ENCODE data around the gene CDC42SE1. TPM values are rescaled to one million over a fixed set of nuclear protein-coding genes. Genes with fewer than 3 reads are reported as not detected.

Gene CDC42SE1
- total RNA-seq, 1 donor from 2014 or later, result 69.9 TPM

DNA sequence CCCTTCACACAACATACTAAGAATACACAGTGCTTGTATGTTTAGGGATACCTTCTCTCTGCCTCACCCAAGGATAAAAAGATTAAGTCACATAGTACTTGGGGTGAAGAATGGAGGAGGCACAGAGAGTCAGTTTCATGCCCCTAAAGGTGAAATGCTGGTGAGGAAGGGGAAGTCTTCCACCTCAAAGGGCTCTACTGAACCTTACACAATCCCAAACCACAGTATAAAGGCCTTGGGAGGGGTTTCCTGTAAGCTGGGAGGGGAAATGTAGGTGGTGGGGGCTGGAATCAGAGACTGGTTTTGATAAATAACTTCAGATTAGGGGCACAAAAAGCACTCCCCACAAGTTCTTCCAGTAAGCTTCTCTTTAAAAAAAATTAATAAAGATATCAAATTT lies 56.2 kb downstream of the CDC42SE1 start:
- H3K36me3 Mint-ChIP-seq (ENCODE audit: unreplicated experiment), result peaks cover 16% of the 10 kb centered on the region
- no peak overlapping the region for H3K4me3 Mint-ChIP-seq (ENCODE audit: unreplicated experiment)
- H3K4me1 Mint-ChIP-seq (ENCODE audit: unreplicated experiment), result peaks cover 47% of the 10 kb centered on the region
- no peak for DNase-seq (ENCODE audit: extremely low spot score, unreplicated experiment)
- no peaks in the 10 kb centered on the region for H3K27me3 Mint-ChIP-seq (ENCODE audit: unreplicated experiment)
- TF ChIP-seq, protein P1, sequence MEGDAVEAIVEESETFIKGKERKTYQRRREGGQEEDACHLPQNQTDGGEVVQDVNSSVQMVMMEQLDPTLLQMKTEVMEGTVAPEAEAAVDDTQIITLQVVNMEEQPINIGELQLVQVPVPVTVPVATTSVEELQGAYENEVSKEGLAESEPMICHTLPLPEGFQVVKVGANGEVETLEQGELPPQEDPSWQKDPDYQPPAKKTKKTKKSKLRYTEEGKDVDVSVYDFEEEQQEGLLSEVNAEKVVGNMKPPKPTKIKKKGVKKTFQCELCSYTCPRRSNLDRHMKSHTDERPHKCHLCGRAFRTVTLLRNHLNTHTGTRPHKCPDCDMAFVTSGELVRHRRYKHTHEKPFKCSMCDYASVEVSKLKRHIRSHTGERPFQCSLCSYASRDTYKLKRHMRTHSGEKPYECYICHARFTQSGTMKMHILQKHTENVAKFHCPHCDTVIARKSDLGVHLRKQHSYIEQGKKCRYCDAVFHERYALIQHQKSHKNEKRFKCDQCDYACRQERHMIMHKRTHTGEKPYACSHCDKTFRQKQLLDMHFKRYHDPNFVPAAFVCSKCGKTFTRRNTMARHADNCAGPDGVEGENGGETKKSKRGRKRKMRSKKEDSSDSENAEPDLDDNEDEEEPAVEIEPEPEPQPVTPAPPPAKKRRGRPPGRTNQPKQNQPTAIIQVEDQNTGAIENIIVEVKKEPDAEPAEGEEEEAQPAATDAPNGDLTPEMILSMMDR (IDR thresholded peaks at IDR 0.05), result no peak
- H3K9me3 Mint-ChIP-seq (ENCODE audit: unreplicated experiment), result no peaks in the 10 kb centered on the region
- no peak overlapping the region for H3K27ac Mint-ChIP-seq (ENCODE audit: unreplicated experiment)

DNA sequence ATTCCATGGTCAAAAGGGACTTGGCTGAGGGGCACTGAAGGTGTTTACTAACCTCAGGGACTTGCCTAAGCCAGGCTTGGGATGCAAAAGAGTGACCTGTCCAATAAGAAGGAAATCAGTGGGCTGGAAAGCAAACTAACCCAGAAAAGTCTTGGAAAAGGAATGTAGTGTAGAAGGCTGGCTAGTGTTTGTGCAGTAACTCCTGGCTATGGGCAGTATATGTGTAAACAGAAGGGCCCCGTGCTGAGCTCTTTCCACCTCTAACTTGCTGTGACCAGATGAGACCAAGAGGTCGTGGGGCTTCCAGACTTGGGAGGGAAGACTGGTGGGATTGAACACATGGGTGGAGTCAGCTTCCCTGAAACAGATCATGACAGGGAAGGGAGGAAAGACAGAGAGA lies 56.8 kb downstream of the CDC42SE1 start:
- Mint-ChIP-seq H3K4me3 (ENCODE audit: unreplicated experiment) (peak overlapping the region; percentile 1), H3K36me3 (ENCODE audit: unreplicated experiment) (peaks cover 16% of the 10 kb centered on the region), H3K27me3 (ENCODE audit: unreplicated experiment) (no peaks in the 10 kb centered on the region), H3K27ac (ENCODE audit: unreplicated experiment) (peak overlapping the region; percentile 66), H3K4me1 (ENCODE audit: unreplicated experiment) (peaks cover 41% of the 10 kb centered on the region), H3K9me3 (ENCODE audit: unreplicated experiment) (no peaks in the 10 kb centered on the region)
- no peak for DNase-seq (ENCODE audit: extremely low spot score, unreplicated experiment)
- TF ChIP-seq, protein P1 (IDR thresholded peaks at IDR 0.05), result no peak

DNA sequence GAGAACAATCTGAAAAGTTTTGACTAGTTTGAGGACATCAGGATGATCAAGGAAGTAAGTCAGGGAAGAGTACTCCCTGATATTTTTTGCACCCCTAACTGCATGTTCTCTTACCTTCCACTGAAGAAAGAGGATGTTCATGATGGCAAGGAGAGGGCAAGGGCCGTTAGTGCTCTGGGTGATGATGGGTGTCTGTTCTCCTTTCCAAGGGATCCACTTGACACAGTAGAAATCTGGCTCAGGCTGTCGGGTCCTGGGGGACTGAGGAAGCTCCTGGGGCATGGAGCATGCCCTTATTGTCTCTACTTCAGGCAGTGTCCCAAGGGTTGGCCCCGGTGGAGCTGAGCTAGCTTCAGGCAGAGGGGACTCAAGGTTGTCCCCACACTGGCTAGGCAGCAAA lies 57.4 kb downstream of the CDC42SE1 start:
- no peak for DNase-seq (ENCODE audit: extremely low spot score, unreplicated experiment)
- H3K4me1 Mint-ChIP-seq (ENCODE audit: unreplicated experiment), result peaks cover 35% of the 10 kb centered on the region
- H3K27me3 Mint-ChIP-seq (ENCODE audit: unreplicated experiment), result no peaks in the 10 kb centered on the region
- H3K36me3 Mint-ChIP-seq (ENCODE audit: unreplicated experiment), result peaks cover 19% of the 10 kb centered on the region
- TF ChIP-seq, protein P1 (IDR thresholded peaks at IDR 0.05), result no peak
- H3K27ac Mint-ChIP-seq (ENCODE audit: unreplicated experiment), result no peak overlapping the region
- H3K4me3 Mint-ChIP-seq (ENCODE audit: unreplicated experiment), result no peak overlapping the region
- H3K9me3 Mint-ChIP-seq (ENCODE audit: unreplicated experiment), result no peaks in the 10 kb centered on the region

DNA sequence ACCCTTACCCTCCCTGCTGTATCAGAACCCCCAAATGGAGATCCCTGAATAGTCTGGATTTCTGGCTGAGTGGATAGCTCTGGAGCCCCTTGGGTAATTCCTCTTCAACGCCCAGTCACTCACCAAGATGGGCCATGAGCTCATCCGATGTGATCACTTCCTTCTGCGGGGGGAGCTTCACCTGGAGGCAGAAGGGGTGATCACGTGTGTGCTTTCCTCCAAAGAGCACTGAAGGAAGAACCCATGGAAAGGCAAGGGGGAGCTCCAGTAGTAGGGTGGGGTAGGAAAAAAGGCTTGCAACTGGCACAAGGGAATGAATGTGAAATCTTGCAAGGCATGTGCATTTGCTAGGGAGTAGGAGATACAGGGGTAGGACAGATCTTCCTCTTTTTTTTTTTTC lies 57.8 kb downstream of the CDC42SE1 start:
- Mint-ChIP-seq H3K36me3 (ENCODE audit: unreplicated experiment) (peaks cover 21% of the 10 kb centered on the region), H3K27ac (ENCODE audit: unreplicated experiment) (no peak overlapping the region), H3K4me1 (ENCODE audit: unreplicated experiment) (peaks cover 31% of the 10 kb centered on the region), H3K4me3 (ENCODE audit: unreplicated experiment) (no peak overlapping the region), H3K27me3 (ENCODE audit: unreplicated experiment) (no peaks in the 10 kb centered on the region), H3K9me3 (ENCODE audit: unreplicated experiment) (no peaks in the 10 kb centered on the region)
- TF ChIP-seq, protein P1 (IDR thresholded peaks at IDR 0.05), result no peak
- DNase-seq (ENCODE audit: extremely low spot score, unreplicated experiment), result no peak

Other genes starting within 250 kb of the CDC42SE1 start
- gene ARNT, start 183.0 kb downstream of the CDC42SE1 start, total RNA-seq, result 42.9 and 44.2 TPM in 2 replicates
- gene CTXND2, start 172.5 kb downstream of the CDC42SE1 start, total RNA-seq, result not detected in 2 replicates
- 53.5 and 59.8 TPM in 2 replicates for gene SETDB1, start 133.3 kb downstream of the CDC42SE1 start, total RNA-seq
- 240 and 261 TPM in 2 replicates for gene CERS2, start 84.8 kb downstream of the CDC42SE1 start, total RNA-seq
- not detected in 2 replicates for gene ANXA9, start 77.3 kb downstream of the CDC42SE1 start, total RNA-seq
- gene MINDY1, start 52.7 kb downstream of the CDC42SE1 start, total RNA-seq, result 22.2 and 24.3 TPM in 2 replicates
- gene PRUNE1, start 51.2 kb downstream of the CDC42SE1 start, total RNA-seq, result 18.2 and 20.5 TPM in 2 replicates
- 0.55 and 0.81 TPM in 2 replicates for gene BNIPL, start 23.0 kb downstream of the CDC42SE1 start, total RNA-seq
- gene C1orf56, start 11.9 kb downstream of the CDC42SE1 start, total RNA-seq, result 4.7 and 5.2 TPM in 2 replicates
- 21.0 and 22.1 TPM in 2 replicates for gene MLLT11, start 775 bp upstream of the CDC42SE1 start, total RNA-seq
- 11.1 and 12.4 TPM in 2 replicates for gene GABPB2, start 11.1 kb upstream of the CDC42SE1 start, total RNA-seq
- gene SEMA6C, start 87.0 kb upstream of the CDC42SE1 start, total RNA-seq, result 24.7 and 28.2 TPM in 2 replicates
- gene TNFAIP8L2, start 97.0 kb upstream of the CDC42SE1 start, total RNA-seq, result not detected in 2 replicates
- 12.6 and 13.3 TPM in 2 replicates for gene LYSMD1, start 106.3 kb upstream of the CDC42SE1 start, total RNA-seq
- 45.0 and 49.8 TPM in 2 replicates for gene SCNM1, start 106.5 kb upstream of the CDC42SE1 start, total RNA-seq
- gene TMOD4, start 116.4 kb upstream of the CDC42SE1 start, total RNA-seq, result 2.8 TPM in 1 of 2 replicates, not detected in the other
- 77.5 and 91.6 TPM in 2 replicates for gene VPS72, start 130.6 kb upstream of the CDC42SE1 start, total RNA-seq
- 84.4 and 89.5 TPM in 2 replicates for gene PIP5K1A, start 138.9 kb upstream of the CDC42SE1 start, total RNA-seq
- gene PSMD4, start 195.1 kb upstream of the CDC42SE1 start, total RNA-seq, result 133 and 150 TPM in 2 replicates
- gene ZNF687, start 222.7 kb upstream of the CDC42SE1 start, total RNA-seq, result 23.7 and 25.9 TPM in 2 replicates

All from osteocyte (in vitro differentiated cells).